ENCODE data around the gene LYPD3.

GRCh38 chr19:43504426-43505185 lies 39.2 kb upstream of the LYPD3 start, which contains the start of gene PHLDB3:
- TF ChIP-seq POLR2A (IDR thresholded peaks at IDR 0.05; ENCODE audit: low read depth, low read length) (no peak), POLR2AphosphoS5 (IDR thresholded peaks at IDR 0.05; ENCODE audit: low read depth, low read length) (no peak)

Data from GM12892 (cell line).